ENCODE results near the gene KLHL36.
"Not testable (repeated sequence)": the region's sequence is repeated elsewhere in the genome, so short reads cannot be mapped to it uniquely, and the experiment has no call there.

Gene KLHL36

GRCh38 chr16:84673203-84673535, 24.9 kb downstream of the KLHL36 start:
- no peak for DNase-seq (ENCODE audit: low read depth)

GRCh38 chr16:84673561-84673960, 25.2 kb downstream of the KLHL36 start:
- DNase-seq (ENCODE audit: low read depth), result no peak

GRCh38 chr16:84675423-84675822, 27.1 kb downstream of the KLHL36 start:
- no peak for DNase-seq (ENCODE audit: low read depth)

- DNase-seq (ENCODE audit: low read depth), result no peak
Observed at GRCh38 chr16:84675884-84676283, 27.6 kb downstream of the KLHL36 start.

- DNase-seq (ENCODE audit: low read depth), result no peak
Observed at GRCh38 chr16:84677017-84677803, 28.9 kb downstream of the KLHL36 start.

GRCh38 chr16:84677849-84678248, 29.5 kb downstream of the KLHL36 start:
- no peak for DNase-seq (ENCODE audit: low read depth)

GRCh38 chr16:84678541-84678940, 30.2 kb downstream of the KLHL36 start:
- DNase-seq (ENCODE audit: low read depth), result no peak

- DNase-seq (ENCODE audit: low read depth), result no peak
Observed at GRCh38 chr16:84680165-84680842, 32.0 kb downstream of the KLHL36 start.

GRCh38 chr16:84680843-84681629, 32.7 kb downstream of the KLHL36 start:
- no peak for DNase-seq (ENCODE audit: low read depth)

GRCh38 chr16:84683691-84684591, 35.6 kb downstream of the KLHL36 start:
- no peak for DNase-seq (ENCODE audit: low read depth)

- DNase-seq (ENCODE audit: low read depth), result no peak
Observed at GRCh38 chr16:84684592-84684965, 36.3 kb downstream of the KLHL36 start.

- DNase-seq (ENCODE audit: low read depth), result no peak
Observed at GRCh38 chr16:84685210-84685609, 36.9 kb downstream of the KLHL36 start.

- DNase-seq (ENCODE audit: low read depth), result no peak
Observed at GRCh38 chr16:84686707-84687298, 38.5 kb downstream of the KLHL36 start.

- DNase-seq (ENCODE audit: low read depth), result no peak
Observed at GRCh38 chr16:84687715-84688114, 39.4 kb downstream of the KLHL36 start.

GRCh38 chr16:84688163-84688562, 39.9 kb downstream of the KLHL36 start:
- not testable (repeated sequence) for DNase-seq (ENCODE audit: low read depth)

GRCh38 chr16:84689111-84689510, 40.8 kb downstream of the KLHL36 start:
- no peak for DNase-seq (ENCODE audit: low read depth)

GRCh38 chr16:84690088-84690819, 41.9 kb downstream of the KLHL36 start:
- DNase-seq (ENCODE audit: low read depth), result no peak

GRCh38 chr16:84692451-84693214, 44.3 kb downstream of the KLHL36 start:
- DNase-seq (ENCODE audit: low read depth), result no peak

- DNase-seq (ENCODE audit: low read depth), result not testable (repeated sequence)
Observed at GRCh38 chr16:84693869-84694268, 45.6 kb downstream of the KLHL36 start.

- DNase-seq (ENCODE audit: low read depth), result no peak
Observed at GRCh38 chr16:84694980-84695379, 46.7 kb downstream of the KLHL36 start.
